AG09309 (cell line): Measurements from ENCODE around the gene NINJ1.

Experiments used
- DNase-seq: peaks from one replicate; pipeline ENCODE4 v3.0.0-alpha.2; 2010; ENCODE audit warnings: low read depth
- H3K4me3 ChIP-seq: 2 replicates; pipeline ENCODE4 v1.5.1; 2011; ENCODE audit warnings: mild to moderate bottlenecking, low read depth, low read length, moderate library complexity; ENCODE audit not compliant: control insufficient read depth
- TF ChIP-seq, protein P1 (sequence below): IDR thresholded peaks from 2 replicates; pipeline ENCODE4 v1.5.1; 2011; ENCODE audit warnings: mild to moderate bottlenecking, low read depth, low read length, inconsistent platforms; ENCODE audit not compliant: insufficient read depth, control insufficient read depth; ENCODE audit errors: missing control alignments

Gene NINJ1

DNA sequence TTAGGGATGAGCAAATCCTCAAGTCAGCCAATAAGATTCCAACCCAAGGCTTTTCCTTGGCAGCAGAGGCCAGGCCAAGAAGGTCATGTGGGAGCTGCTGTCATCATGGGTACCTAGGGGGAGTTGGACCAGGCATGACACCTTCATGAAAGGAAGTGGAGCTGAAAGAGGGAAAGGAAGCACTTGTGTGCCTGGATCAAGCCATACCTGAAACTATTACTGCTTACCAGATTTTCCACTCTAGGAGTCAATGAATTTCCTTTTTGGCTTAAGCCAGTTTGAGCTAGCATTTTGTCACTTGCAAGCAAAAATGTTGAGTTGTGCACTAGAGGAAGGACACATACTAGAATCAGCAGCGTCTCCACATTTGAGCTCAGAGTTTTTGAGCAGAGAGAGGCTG lies 35.4 kb upstream of the NINJ1 start:
- no peak for DNase-seq
- H3K4me3 ChIP-seq: no peak overlapping the region
- TF ChIP-seq, protein P1, sequence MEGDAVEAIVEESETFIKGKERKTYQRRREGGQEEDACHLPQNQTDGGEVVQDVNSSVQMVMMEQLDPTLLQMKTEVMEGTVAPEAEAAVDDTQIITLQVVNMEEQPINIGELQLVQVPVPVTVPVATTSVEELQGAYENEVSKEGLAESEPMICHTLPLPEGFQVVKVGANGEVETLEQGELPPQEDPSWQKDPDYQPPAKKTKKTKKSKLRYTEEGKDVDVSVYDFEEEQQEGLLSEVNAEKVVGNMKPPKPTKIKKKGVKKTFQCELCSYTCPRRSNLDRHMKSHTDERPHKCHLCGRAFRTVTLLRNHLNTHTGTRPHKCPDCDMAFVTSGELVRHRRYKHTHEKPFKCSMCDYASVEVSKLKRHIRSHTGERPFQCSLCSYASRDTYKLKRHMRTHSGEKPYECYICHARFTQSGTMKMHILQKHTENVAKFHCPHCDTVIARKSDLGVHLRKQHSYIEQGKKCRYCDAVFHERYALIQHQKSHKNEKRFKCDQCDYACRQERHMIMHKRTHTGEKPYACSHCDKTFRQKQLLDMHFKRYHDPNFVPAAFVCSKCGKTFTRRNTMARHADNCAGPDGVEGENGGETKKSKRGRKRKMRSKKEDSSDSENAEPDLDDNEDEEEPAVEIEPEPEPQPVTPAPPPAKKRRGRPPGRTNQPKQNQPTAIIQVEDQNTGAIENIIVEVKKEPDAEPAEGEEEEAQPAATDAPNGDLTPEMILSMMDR: no peak

DNA sequence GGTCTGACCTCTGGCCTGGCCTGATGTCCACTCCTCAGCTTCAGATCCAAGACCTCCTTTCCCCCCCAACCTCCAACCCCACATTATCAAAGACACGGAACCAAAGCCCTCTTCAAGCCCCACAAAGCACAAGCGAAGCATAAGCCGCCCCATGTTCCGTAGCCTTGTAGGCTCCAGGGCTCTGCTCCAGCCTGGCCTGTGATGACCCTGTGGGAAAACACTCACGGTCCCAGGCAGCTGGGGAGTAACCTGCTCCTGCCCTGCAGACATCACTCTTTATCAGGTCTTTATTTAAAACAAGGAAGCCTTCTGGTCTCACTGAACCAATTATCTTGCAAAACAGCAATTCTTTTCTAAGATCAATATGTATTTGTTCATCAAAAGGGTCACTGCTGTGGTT lies 34.5 kb upstream of the NINJ1 start:
- no peak overlapping the region for H3K4me3 ChIP-seq
- DNase-seq: no peak
- TF ChIP-seq, protein P1: no peak

DNA sequence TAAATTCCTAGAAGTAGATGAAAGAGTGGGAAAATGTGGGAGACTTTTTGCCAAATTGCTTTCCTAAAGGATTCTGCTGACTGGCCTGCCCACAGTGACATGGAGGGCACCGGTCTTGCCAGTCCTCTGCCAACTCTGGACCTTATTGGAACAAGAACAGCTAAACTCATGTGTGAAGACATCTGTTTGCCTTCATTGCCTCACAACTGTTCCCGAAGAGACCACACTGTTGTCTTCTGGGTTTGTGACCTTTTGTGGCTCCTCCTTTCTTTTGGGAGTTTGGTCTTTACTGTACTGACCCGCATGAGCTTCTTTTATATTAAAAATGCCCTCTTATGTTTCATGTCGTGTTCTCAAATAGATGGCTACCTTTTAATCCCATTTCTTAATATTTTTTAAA lies 33.8 kb upstream of the NINJ1 start:
- no peak overlapping the region for H3K4me3 ChIP-seq
- TF ChIP-seq, protein P1: no peak
- no peak for DNase-seq

DNA sequence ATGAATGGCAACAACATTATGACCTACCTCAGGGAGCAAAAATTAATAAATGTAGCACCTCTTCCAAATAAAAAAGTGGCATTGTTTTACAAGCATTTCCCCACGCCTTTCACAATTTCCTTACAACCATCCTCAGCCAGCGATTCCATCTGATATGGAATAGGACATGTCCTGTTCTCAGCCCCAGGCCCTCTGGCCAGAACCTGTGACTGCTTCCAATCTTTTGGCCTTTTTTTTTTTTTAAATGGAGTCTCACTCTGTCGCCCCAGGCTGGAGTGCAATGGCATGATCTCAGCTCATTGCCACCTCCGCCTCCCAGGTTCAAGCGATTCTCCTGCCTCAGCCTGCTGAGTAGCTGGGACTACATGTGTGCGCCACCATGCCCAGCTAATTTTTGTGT lies 33.1 kb upstream of the NINJ1 start:
- no peak for DNase-seq
- TF ChIP-seq, protein P1: no peak
- H3K4me3 ChIP-seq: no peak overlapping the region

DNA sequence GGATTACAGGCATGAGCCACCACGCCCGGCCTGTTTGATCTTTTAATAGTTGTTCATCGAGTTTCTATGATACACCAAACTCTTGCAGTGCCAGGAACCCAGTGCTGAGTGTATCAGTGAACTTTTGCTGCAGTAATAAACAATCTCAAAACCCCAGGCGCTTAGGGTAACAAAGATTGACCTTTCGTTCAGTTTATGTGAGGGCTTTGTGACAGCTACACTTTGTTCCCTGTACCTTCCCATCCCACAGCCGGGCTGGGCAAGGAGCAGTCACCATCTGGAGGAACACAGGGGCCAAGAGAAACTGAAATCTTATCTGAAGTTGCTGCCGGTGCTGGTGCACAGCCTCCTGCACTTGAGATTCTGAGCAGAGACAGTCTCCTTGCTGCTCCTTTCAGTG lies 32.6 kb upstream of the NINJ1 start:
- no peak overlapping the region for H3K4me3 ChIP-seq
- TF ChIP-seq, protein P1: no peak
- no peak for DNase-seq

DNA sequence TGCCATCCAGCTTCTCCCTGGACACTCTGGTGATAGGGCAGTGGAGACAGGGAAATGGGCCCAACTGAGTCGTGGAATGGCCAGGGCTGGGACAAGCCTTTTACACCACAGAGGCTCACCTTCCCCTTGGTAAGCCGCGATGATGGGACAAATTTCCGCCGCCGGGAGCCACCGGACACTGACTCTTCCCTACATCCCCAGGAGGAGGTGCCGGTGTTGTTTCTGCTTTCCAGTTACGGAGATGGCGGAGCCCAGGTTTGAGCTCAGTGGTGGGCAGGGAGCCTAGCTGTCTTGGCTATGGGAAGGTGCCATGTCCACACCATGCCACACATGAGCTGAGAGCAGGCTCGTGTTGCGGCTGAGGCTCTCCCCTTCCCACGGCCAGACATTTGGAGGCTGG lies 30.0 kb upstream of the NINJ1 start:
- TF ChIP-seq, protein P1: no peak
- no peak overlapping the region for H3K4me3 ChIP-seq
- DNase-seq: no peak
